AG09309 (cell line): ENCODE data around the gene CD81.
A peak's percentile ranks its signal among the peaks of the same experiment; 100 is the strongest.

Experiments
- DNase-seq: peaks from one replicate; pipeline ENCODE4 v3.0.0-alpha.2; 2010; ENCODE audit warnings: low read depth
- H3K4me3 ChIP-seq: 2 replicates; pipeline ENCODE4 v1.5.1; 2011; ENCODE audit warnings: mild to moderate bottlenecking, low read depth, low read length, moderate library complexity; ENCODE audit not compliant: control insufficient read depth
- CTCF ChIP-seq: IDR thresholded peaks from 2 replicates; pipeline ENCODE4 v1.5.1; 2011; ENCODE audit warnings: mild to moderate bottlenecking, low read depth, low read length, inconsistent platforms; ENCODE audit not compliant: insufficient read depth, control insufficient read depth; ENCODE audit errors: missing control alignments

CD81 gene

GRCh38 chr11:2427721-2428321 is 50.7 kb downstream of the CD81 start:
- no peak for TF ChIP-seq CTCF
- no peak overlapping the region for H3K4me3 ChIP-seq
- no peak for DNase-seq

GRCh38 chr11:2428322-2428795 is 51.2 kb downstream of the CD81 start:
- TF ChIP-seq CTCF = peak; percentile 89
- no peak overlapping the region for H3K4me3 ChIP-seq
- DNase-seq = no peak

GRCh38 chr11:2431395-2431794 is 54.3 kb downstream of the CD81 start:
- TF ChIP-seq CTCF = no peak
- no peak for DNase-seq
- H3K4me3 ChIP-seq = no peak overlapping the region

- no peak overlapping the region for H3K4me3 ChIP-seq
- DNase-seq = no peak
Measured at GRCh38 chr11:2432171-2432621, 55.1 kb downstream of the CD81 start.

GRCh38 chr11:2432628-2433071 is 55.5 kb downstream of the CD81 start:
- DNase-seq = no peak
- no peak for TF ChIP-seq CTCF
- H3K4me3 ChIP-seq = no peak overlapping the region

More at GRCh38 chr11:2432171-2432621, 55.1 kb downstream of the CD81 start:
- TF ChIP-seq CTCF = no peak

GRCh38 chr11:2433106-2433925 is 56.2 kb downstream of the CD81 start:
- no peak for TF ChIP-seq CTCF
- DNase-seq = no peak

More at GRCh38 chr11:2433106-2433925, 56.2 kb downstream of the CD81 start:
- no peak overlapping the region for H3K4me3 ChIP-seq
